ENCODE results near the gene PSPC1.
A peak's percentile ranks its signal among the peaks of the same experiment; 100 is the strongest.
"Not testable (repeated sequence)": the region's sequence is repeated elsewhere in the genome, so short reads cannot be mapped to it uniquely, and the experiment has no call there.

PSPC1 gene, protein sequence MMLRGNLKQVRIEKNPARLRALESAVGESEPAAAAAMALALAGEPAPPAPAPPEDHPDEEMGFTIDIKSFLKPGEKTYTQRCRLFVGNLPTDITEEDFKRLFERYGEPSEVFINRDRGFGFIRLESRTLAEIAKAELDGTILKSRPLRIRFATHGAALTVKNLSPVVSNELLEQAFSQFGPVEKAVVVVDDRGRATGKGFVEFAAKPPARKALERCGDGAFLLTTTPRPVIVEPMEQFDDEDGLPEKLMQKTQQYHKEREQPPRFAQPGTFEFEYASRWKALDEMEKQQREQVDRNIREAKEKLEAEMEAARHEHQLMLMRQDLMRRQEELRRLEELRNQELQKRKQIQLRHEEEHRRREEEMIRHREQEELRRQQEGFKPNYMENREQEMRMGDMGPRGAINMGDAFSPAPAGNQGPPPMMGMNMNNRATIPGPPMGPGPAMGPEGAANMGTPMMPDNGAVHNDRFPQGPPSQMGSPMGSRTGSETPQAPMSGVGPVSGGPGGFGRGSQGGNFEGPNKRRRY

DNA sequence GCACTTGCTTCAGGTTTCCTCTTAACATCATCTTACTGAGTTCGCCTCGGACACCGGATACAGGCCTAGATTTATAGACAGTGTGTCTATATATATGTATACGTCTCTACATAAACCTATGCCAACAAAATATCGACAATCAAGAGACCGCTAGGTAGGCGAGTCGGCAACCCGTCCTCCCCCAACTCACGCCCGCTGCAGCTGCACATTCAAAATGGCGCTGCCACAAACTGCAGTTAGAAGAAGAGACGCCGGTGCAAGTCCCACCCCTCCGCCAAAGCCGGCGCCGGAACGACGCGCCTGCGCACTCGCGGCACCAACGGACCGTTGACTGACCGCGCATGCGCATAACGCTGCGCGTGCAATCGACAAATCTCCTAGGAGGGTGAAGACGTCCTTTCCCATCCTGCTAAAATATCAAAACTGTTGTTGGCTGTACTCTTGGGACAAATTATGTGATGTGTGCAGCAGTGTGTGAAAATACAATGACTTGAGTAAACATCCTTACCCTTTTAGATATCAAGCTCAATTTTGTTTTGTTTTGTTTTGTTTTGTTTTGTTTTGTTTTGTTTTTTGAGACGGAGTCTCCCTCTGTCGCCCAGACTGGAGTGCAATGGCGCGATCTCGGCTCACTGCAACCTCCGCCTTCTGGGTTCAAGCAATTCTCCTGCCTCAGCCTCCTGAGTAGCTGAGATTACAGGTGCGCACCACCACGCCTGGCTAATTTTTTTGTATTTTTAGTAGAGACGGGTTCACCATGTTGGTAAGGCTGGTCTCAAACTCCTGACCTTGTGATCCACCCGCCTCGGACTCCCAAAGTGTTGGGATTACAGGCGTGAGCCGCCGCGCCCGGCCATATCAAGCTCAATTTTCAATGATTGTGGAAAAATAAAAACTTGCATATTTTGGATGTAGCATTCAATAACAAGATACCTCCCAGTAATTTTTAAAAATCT lies at the start of gene PSPC1:
Gene PSPC1, minus strand, starts transcription at position 219 of the 956 bp plus-strand sequence. Its CDS starts 188 bp downstream, at position 31.
- DNase-seq, result peak; percentile 95

DNA sequence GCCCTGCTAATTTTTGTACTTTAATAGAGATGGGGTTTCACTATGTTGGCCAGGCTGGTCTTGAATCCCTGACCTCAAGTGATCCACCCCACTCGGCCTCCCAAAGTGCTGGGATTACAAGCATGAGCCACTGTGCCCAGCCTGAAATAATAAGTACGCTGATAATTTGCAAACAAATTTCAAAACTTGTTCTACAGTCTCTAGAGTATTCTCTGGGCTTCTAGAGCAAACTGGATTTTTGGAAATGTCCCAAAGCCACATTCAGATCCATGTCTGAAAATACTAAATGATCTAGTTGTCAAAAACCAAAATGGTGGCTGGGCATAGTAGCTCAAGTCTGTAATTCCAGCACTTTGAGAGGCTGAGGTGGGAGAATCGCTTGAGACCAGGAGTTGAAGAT lies 39.9 kb upstream of the PSPC1 start:
- DNase-seq, result no peak

DNA sequence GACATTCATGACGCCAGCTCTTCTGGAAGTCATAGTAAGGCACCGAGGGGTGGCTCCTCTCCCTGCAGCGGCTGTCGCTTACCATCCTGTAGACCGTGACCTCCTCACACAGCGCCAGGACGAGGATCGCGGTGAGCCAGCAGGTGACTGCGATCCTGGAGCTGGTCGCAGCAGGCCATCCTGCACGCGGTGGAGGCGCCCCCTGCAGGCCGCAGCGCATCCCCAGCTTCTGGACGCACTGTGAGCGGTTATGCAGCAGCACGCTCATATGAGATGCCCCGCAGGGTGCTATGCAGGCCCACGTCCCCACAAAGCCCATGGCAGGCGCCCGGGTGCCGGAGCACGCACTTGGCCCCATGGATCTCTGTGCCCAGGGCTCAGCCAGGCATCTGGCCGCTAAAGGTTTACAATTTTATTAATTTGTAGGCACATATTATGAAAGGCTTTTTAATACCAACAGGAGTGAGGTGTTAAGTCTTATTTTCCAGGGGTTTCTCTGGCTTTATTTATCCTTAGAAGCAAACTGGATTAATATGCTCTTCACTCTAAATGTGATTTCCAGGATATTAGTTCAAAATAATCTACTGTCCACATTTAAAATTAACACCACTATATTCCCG lies 35.6 kb upstream of the PSPC1 start:
- DNase-seq, result peak; percentile 36

DNA sequence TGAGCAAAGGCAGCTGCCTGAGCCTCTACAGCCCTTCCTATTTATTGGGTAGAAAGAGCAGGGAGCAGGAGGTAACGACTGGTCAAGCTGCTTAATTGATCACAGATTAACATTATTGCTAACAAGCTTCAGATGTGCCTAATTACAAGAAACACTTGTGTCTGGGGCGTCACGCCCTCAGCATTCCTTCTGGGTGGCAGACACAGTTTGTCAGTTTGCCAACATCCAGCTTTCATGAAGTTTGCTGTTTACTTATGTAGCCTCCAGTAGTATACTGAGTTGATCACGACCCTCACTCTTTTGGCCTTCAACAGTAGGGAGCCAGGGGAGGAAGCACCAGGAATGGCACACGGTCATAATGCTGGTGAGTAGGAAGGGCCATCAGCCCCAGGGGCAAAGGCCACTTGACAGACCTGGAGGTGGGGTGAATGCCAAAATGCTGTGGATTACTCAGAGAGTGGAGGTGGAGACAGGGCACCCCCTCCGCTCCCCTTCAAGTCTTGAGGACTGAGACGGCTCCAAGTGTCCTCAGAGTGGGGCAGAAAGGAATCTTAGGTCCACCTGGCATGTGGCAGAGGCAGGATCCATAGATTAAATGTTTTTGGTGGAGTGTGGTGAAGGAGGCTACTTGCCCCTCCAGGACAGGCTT lies 34.9 kb upstream of the PSPC1 start:
- no peak for DNase-seq

- DNase-seq, result no peak
Observed at GRCh38 chr13:19817106-19817505, 34.4 kb upstream of the PSPC1 start.

DNA sequence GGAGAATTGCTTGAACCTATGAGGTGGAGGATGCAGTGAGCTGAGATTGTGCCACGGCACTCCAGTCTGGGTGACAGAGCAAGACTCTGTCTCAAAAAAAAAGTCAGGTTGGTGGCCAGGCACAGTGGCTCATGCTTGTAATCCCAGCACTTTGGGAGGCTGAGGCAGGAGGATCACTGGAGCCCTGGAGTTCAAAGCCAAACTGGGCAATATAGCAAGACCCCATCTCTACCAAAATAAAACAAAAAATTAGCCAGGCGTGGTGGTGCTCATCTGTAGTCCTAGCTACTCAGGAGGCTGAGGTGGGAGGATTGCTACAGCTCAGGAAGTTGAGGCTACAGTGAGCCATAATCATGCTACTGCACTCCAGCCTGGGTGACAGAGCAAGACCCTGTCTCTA lies 33.1 kb upstream of the PSPC1 start:
- not testable (repeated sequence) for DNase-seq

DNA sequence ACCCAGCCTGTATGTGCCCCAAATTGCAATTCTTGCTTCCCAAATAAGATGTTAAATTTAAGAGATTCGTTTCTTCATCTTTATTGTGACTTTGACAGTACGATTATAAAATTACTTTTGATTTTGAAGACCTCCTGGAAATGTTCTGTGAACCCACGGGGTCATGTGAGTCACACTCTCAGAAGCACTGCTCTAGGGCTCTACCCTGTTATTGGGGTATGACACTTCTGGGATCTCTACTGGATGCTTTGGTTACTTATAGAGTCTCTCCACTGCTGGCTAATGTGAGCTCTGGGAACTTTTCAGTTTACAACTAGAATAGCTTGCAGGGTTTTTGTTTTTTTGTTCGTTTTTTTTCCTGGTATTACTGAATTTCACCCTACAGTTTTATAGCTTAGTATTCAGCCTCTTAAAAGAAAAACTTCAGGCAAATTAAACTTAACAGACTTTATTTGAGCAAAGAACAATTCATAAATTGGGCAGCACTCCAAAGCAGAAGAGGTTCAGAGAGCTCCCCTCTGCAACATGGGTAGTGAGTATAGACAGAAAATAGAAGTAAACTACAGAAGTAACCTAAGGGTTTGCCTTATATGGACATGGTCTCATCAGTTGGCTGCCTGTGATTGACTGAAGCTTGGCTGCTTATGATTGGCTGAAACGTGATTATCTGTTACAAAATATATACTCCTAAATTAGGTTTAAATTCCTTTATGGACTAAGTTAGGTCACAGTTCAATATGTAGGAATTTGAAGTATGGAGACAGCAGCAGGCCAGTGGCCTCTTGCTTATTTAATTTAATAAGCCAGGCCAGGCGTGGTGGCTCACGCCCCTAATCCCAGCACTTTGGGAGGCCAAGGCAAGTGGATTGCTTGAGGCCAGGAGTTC lies 28.5 kb upstream of the PSPC1 start:
- DNase-seq, result no peak

GRCh38 chr13:19810151-19810550 lies 27.4 kb upstream of the PSPC1 start:
- no peak for DNase-seq

DNA sequence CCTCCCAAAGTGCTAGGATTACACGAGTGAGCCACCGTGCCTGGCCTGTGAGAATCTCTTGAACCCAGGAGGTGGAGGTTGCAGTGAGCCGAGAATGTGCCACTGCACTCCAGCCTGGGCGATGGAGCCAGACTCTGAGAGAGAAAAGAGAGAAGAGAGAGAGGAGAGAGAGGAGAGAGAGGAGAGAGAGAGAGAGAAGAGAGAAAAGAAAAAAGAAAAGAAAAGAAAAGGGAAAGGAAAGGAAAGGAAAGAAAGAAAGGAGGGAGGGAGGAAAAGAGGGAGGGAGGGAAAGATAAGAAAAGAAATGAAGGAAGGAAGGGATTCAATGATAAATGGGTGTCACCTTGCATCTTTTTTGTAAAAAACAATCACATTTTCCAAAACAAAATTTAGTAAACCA lies 23.0 kb upstream of the PSPC1 start:
- no peak for DNase-seq

DNA sequence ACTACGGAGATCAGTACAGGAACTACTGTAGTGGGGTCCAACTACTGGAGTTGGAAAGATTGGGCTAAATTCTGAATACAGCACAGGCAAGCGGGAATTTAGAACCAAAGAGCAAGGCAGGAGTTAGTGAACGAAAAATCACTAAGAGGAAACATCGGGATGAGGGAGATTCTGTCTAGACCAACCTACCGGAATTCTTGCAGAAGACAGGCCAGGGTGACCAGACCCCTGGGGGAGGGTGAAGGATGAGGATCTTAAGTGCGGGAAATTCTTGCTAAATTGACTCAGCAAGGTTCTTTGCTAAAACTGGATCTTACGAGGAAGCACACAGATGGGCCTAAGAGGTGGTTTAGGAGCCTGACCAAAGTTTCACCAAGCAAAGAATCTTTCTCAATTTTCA lies 13.2 kb upstream of the PSPC1 start:
- DNase-seq, result no peak

DNA sequence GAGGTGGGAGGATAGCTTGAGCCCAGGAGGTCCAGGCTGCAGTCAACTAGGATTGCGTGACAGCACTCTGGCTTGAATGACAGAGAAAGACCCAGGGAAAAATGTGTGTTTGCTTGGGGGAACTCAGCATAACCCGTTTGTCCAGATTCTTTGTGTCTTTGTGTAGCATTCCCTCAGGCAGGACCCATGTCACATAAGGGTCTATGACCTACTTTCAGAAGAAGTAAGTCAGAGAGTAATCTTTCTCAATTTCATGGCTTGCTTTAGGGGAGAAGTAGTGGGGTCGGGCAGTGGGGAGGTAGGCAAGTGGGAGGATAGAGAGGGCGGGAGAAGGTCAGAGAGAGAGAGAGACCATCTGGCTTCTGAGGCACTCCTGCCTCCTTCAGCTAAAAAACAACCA lies 11.9 kb upstream of the PSPC1 start:
- no peak for DNase-seq

DNA sequence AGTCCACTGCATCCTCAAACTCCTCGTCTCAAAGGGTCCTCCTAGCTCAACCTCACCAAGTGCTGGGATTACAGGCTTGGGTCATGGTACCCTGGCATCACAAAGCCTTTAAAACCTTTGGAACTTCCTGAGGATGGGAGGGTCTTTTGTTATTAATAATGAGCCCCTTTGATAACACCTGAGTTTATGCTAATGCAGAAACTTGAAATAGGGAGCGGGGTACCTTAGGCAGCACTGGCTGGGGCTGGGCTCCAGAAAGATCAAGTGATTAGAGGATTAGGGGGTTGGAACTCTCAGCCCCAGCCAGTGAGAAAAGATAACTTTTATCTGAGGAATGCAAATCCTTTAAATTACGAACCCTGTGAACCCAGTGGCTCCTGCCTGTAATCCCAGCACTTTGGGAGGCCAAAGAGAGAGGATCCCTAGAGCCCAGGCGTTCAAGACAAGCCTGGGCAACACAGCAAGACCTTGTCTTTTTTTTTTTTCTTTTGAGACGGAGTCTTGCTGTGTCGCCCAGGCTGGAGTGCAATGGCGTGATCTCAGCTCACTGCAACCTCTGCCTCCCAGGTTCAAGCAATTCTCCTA lies 9.3 kb upstream of the PSPC1 start:
- DNase-seq, result no peak

- DNase-seq, result peak; percentile 57
Observed at GRCh38 chr13:19782049-19782726, 557 bp downstream of the PSPC1 start.

GRCh38 chr13:19781526-19781925 lies 1.2 kb downstream of the PSPC1 start:
- DNase-seq, result no peak

DNA sequence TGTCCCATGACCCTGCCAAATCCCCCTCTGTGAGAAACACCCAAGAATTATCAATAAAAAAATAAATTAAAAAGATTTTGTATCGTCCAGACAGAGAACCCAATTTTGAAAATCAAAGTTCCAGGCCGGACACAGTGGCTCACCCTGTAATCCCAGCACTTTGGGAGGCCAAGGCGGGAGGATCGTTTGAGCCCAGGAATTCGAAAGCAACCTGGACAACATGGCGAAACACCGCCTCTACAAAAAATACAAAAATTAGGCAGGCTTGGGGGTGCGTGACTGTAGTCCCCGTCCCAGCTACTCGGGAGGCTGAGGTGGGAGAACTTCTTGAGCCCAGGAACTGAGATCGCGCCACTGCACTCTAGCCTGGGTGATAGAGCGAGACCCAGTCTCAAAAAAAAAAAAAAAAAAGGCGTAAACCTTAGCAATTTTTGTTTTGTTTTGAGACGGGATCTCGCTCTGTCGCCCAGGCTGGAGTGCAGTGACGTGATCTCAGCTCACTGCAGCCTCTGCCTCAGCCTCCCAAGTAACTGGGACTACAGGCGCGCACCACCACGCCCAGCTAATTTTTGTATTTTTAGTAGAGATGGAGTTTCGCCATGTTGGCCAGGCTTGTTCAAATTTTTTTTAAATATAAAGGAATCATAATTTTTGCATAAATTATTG lies 1.9 kb downstream of the PSPC1 start:
- DNase-seq, result not testable (repeated sequence)

- DNase-seq, result no peak
Observed at GRCh38 chr13:19772306-19772705, 10.4 kb downstream of the PSPC1 start.

DNA sequence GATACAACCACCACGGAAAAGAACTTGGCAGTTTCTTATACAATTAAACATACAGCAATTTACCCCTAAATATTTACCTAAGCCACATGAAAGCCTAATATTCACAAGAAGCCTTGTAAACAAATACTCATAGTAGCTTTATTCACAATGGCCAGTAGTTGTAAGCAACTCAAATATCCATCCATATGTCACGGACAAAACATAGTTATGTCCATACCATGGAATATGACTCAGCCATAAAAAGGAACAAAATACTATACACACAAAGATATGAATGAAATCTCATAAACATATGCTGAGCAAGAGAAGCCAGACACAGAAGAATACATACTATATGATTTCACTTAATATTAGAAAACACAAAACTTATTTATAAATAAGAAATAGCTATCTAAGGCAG lies 12.9 kb downstream of the PSPC1 start:
- no peak for DNase-seq

DNA sequence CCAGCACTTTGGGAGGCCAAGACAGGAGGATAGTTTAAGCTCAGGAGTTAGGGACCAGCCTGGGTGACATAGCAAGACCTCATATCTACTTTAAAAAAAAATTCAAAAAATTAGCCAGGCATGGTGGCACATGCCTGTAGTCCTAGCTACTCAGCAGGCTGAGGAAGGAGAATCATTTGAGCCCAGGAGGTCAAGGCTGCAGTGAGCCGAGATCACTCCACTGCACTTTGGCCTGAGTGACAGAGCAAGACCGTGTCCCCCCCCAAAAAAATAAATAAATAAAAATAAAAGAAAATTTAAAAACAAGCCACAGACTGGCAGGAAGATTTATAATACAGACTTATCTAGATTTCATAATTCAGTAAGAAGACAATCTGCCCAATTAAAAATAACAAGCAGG lies 14.8 kb downstream of the PSPC1 start:
- no peak for DNase-seq

GRCh38 chr13:19766591-19766990 lies 16.2 kb downstream of the PSPC1 start:
- DNase-seq, result no peak

DNA sequence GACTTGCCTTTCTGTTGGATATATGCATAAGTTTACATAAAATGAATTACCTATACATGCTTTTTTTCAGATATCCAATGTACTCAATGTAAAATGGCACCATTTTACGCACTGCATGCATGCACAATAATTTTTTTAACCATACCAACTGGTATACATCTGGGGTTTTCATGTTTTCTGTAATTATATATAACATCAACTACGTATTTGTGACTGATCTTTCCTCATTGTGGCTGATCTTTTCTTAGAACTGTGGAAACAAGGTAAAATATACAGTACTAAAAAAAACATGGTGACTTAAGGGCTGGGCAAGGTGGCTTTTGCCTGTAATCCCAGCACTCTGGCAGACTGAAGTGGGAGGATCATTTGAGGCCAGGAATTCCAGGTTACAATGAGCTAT lies 18.5 kb downstream of the PSPC1 start:
- no peak for DNase-seq

Data from activated naive CD4-positive, alpha-beta T cell treated with anti-CD3 and anti-CD28 coated beads, Interleukin-2, amount 50 U/mL, for 16 hours (primary cell).